Left lung (tissue), 10 donors: Measurements from ENCODE around the gene ZNF778. TPM values are rescaled to one million over a fixed set of nuclear protein-coding genes. Genes with fewer than 3 reads are reported as not detected.
A peak's percentile ranks its signal among the peaks of the same experiment; 100 is the strongest.

ENCODE experiments used
- ATAC-seq: fragments of 200-7000 bp; cut with Tn5 transposase; one replicate; pipeline ENCODE4 v1.9.1; 2020; ENCODE audit warnings: moderate library complexity
- DNase-seq, 4 donors: peaks; one replicate each; pipeline ENCODE4 v3.0.0-alpha.2; 2013 to 2020
- H3K27ac ChIP-seq, 2 donors: fragments of 200-600 bp; sonication (generic) in 1 of 2; one replicate each; pipeline versions ENCODE4 v1.5.0 to v1.8.0; 2020 to 2021
- H3K27me3 ChIP-seq, 2 donors: fragments of 200-600 bp; sonication (generic) in 1 of 2; one replicate each; pipeline versions ENCODE4 v1.5.0 to v1.8.0; 2020 to 2021
- H3K36me3 ChIP-seq, 2 donors: fragments of 200-600 bp; sonication (generic) in 1 of 2; one replicate each; pipeline versions ENCODE4 v1.5.0 to v1.8.0; 2020 to 2021
- H3K4me1 ChIP-seq, 2 donors: fragments of 200-600 bp; one replicate each; pipeline ENCODE4 v1.8.0; 2021
- H3K4me3 ChIP-seq, 2 donors: fragments of 200-600 bp; sonication (generic) in 1 of 2; one replicate each; pipeline versions ENCODE4 v1.5.0 to v1.8.0; 2020 to 2021; ENCODE audit warnings: mild to moderate bottlenecking in 1 of 2
- H3K9me3 ChIP-seq, 2 donors: fragments of 200-600 bp; sonication (generic) in 1 of 2; one replicate each; pipeline versions ENCODE4 v1.5.0 to v1.8.0; 2020 to 2021
- intact Hi-C, 2 donors: fragments of 100-400 bp; cut with DNase I; formaldehyde crosslinking; loops; one replicate each; pipeline versions ENCODE4 v1.11.2 to v1.14.2; 2022
- polyA plus RNA-seq, 6 donors: library from polyadenylated mRNA; unstranded; fragments of 120-200 nt; gene quantifications; one replicate each; pipeline ENCODE4 v1.2.1, GENCODE V29; 2013; ENCODE audit not compliant: insufficient read length in 6 of 6
- total RNA-seq, 2 donors: library from RNA; stranded (reverse); fragmentation: NEBNext Ultra II Directional; extraction: Animal tissue kit (Norgen Biotek cat#: 25700); gene quantifications; one replicate each; pipeline ENCODE4 v1.2.1, GENCODE V29; 2021
- TF ChIP-seq, protein P1 (sequence below), 2 donors: fragments of 200-600 bp; sonication (generic) in 1 of 2; IDR thresholded peaks; one replicate each; pipeline versions ENCODE4 v1.5.0 to v1.8.0; 2021; ENCODE audit warnings: antibody characterized with exemption in 2 of 2
- donor health status: DM: no; HTN: yes; CAD: no.
- donor health status: DM: no; HTN: no; CAD: no.

Gene ZNF778
- total and polyA plus RNA-seq, 8 donors: 4.0 to 9.5 (median 6.1) TPM

DNA sequence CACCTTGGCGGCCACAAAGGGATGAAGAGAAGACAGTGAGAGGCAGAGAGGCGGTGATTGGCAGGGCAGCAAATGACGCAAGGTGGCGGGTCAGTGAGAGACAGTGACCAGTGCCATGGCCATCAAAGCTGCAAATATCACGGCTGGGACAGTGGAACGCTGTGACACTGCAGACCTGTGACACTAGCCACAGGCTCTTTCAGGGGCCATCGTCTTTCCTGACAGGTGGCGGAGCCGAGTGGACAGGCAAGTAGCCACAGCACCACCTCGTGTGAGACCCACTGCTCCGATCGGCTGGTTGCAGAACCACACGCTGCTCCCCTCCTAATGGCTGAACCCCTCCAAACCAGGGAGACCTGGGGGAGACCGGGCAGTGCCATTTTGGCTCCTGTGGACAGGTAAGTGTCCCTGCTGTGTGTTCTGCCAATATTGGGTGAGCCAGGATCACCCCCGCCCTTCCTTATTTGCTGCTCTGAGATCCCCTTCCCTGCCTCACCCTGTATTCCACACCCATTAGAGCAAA, 7.9 kb upstream of the ZNF778 start:
- Histone ChIP-seq H3K27ac (no peak overlapping the region), H3K27me3 (peaks cover 0 to 24% of the 10 kb centered on the region in 2 donors), H3K9me3 (no peaks in the 10 kb centered on the region), H3K4me3 (no peak overlapping the region), H3K4me1 (no peaks in the 10 kb centered on the region), H3K36me3 (no peaks in the 10 kb centered on the region)
- no peak for ATAC-seq
- TF ChIP-seq, protein P1, sequence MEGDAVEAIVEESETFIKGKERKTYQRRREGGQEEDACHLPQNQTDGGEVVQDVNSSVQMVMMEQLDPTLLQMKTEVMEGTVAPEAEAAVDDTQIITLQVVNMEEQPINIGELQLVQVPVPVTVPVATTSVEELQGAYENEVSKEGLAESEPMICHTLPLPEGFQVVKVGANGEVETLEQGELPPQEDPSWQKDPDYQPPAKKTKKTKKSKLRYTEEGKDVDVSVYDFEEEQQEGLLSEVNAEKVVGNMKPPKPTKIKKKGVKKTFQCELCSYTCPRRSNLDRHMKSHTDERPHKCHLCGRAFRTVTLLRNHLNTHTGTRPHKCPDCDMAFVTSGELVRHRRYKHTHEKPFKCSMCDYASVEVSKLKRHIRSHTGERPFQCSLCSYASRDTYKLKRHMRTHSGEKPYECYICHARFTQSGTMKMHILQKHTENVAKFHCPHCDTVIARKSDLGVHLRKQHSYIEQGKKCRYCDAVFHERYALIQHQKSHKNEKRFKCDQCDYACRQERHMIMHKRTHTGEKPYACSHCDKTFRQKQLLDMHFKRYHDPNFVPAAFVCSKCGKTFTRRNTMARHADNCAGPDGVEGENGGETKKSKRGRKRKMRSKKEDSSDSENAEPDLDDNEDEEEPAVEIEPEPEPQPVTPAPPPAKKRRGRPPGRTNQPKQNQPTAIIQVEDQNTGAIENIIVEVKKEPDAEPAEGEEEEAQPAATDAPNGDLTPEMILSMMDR (IDR thresholded peaks at IDR 0.05): no peak
- intact Hi-C loops: no loop called here
- DNase-seq: no peak

DNA sequence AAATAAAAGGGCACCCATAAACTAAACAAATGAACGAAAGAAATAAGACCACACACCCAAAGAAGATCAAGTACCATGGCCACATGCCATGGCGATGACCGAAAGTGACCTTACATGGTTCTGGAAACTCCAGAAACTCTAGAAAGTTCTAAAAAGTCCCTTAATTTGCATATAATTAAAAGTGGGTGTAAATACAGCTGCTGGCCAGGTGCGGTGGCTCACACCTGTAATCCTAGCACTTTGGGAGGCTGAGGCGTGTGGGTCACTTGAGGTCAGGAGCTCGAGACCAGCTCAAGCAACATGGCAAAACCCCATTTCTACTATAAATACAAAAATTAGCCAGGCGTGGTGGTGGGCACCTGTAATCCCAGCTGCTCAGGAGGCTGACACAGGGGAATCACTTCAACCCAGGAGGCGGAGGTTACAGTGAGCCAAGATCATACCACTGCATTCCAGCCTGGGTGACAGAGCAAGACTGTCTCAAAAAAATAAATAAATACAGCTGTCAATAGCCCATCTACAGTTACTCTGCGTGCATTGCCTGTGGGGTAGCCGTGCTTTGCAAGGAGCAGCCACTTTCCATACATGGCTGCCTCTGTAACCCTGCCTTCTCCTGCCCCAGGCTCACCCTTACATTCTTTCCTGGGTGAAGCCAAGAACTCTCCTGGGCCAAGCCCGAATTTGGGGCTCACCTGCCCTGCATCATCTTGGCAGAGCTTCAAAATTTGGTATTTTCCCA, 7.2 kb upstream of the ZNF778 start:
- no peak overlapping the region for H3K27ac ChIP-seq
- H3K4me1 ChIP-seq: no peaks in the 10 kb centered on the region
- peaks cover 0 to 18% of the 10 kb centered on the region in 2 donors for H3K27me3 ChIP-seq
- ATAC-seq (no peak), DNase-seq (no peak)
- H3K9me3 ChIP-seq: no peaks in the 10 kb centered on the region
- H3K4me3 ChIP-seq: no peak overlapping the region
- TF ChIP-seq, protein P1 (IDR thresholded peaks at IDR 0.05): no peak
- no peaks in the 10 kb centered on the region for H3K36me3 ChIP-seq
- intact Hi-C loops: no loop called here

DNA sequence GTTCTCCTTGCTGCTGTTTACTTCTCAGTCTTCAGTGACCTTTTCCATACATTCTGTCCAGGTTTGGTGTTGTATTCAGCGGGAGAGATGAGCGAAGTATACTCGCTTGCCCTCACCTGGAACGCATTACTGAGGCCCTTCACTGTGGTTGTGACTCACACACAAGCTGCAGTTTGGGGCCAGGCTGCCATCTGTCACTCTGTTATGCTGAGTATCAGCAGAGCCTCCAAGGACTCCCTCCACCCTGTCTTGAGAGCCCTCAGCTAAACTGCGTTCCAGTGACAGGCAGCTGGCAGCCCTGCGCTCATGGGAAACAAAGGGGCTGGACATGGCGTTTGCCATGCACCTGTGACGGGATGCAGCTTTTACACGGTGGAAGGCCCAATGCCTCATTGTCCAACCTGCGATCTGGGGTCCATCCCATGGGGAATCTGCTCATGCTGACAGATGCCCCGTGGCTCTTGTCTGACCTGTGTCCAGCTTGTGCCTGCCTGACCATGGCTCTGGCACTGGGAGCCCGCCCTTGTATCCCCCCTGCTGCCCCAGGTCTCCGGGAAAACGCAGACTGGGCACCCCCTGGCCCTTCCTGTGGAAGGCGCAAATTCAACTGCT, 6.5 kb upstream of the ZNF778 start:
- TF ChIP-seq, protein P1 (IDR thresholded peaks at IDR 0.05): no peak
- DNase-seq (no peak), ATAC-seq (no peak)
- Histone ChIP-seq H3K36me3 (no peaks in the 10 kb centered on the region), H3K4me1 (peaks cover 0 to 2% of the 10 kb centered on the region in 2 donors), H3K27ac (no peak overlapping the region), H3K9me3 (no peaks in the 10 kb centered on the region), H3K27me3 (peaks cover 0 to 11% of the 10 kb centered on the region in 2 donors), H3K4me3 (no peak overlapping the region)
- intact Hi-C loops: no loop called here

DNA sequence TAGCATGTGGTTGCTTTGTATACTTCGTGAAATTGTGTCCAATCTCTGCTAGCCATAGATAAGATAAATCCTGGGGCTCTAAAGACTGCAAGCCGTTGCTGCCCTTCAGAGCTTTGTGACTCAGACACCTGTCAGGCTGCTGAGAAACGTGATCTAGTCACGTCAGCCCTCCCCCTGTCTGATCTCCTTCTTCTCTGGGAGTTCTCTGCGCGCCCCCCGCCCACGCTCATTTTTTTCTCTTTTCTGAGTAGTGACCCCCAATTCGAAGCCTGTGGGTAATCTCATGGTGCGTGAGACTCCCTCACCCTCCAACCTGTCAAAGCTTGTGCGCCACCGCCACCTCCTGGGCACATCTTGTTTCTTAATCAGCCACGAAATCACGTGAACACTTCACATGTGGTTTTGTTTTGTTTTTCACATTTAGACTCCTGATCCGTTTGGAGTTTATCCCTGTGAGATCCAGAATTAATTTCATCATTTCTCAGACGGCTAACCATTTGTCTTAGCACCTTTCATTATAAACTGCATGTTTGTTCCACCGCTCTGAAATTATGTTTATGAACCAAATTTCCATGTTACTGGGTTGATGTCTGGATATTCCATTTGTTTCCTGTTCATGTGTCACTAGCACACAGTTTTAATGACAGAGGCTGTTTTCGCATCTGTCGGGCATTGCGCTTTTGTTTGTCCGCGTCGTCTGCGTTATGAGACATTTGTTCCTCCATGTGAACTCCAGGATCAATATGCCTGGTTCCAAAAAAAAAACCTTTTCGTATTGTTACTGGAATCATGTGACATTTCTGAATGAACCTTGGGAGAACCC, 977 bp upstream of the ZNF778 start:
- peak overlapping the region; percentile 87 to 95 for H3K4me3 ChIP-seq

More for the DNA sequence above, 977 bp upstream of the ZNF778 start:
- Histone ChIP-seq H3K27ac (peak overlapping the region; percentile 90 to 97), H3K9me3 (no peaks in the 10 kb centered on the region), H3K36me3 (peaks cover 0 to 7% of the 10 kb centered on the region in 2 donors), H3K27me3 (no peaks in the 10 kb centered on the region), H3K4me1 (peaks cover 12 to 30% of the 10 kb centered on the region in 2 donors)
- ATAC-seq: peak; percentile 85
- intact Hi-C loops: no loop called here
- TF ChIP-seq, protein P1 (IDR thresholded peaks at IDR 0.05): peak; percentile 47 to 61
- DNase-seq: peak; percentile 68 to 89 (median 84)
